Activated CD8-positive, alpha-beta memory T cell treated with anti-CD3 and anti-CD28 coated beads, Interleukin-2, amount 50 U/mL, for 1 hour (primary cell): ENCODE data around the gene CRY2.

Experiments used
- DNase-seq: peaks from one replicate; pipeline ENCODE4 v3.0.0-alpha.2; 2020; ENCODE audit errors: extremely low read depth

Gene CRY2

DNA sequence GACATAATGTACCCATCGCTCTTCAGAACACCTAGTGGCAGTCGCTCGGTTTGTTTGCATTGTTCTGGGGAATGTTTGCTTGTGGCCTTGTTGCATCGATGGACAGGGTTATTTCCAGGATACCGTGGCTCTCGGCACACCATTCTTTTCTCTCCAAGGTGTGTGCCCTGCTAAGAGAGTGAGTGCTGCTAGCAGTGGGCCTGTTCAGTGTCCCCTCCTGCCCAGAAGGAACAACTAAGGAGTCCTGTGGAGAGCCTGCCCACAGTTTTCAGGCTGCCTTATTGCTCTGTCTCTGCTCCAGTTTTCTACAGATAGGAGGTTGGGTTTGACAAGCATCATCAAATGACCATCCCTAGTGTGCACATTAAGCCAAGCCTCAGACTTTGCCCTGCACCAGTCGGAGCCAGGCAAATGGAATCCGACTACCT, 1.4 kb downstream of the CRY2 start:
- no peak for DNase-seq

GRCh38 chr11:45850446-45850845, 3.2 kb downstream of the CRY2 start:
- no peak for DNase-seq

GRCh38 chr11:45851228-45851627, 4.0 kb downstream of the CRY2 start:
- no peak for DNase-seq

- DNase-seq, result no peak
Measured at GRCh38 chr11:45852018-45852711, 4.9 kb downstream of the CRY2 start.

- no peak for DNase-seq
Measured at GRCh38 chr11:45852712-45853101, 5.4 kb downstream of the CRY2 start.

GRCh38 chr11:45853332-45854219, 6.3 kb downstream of the CRY2 start:
- DNase-seq, result no peak

DNA sequence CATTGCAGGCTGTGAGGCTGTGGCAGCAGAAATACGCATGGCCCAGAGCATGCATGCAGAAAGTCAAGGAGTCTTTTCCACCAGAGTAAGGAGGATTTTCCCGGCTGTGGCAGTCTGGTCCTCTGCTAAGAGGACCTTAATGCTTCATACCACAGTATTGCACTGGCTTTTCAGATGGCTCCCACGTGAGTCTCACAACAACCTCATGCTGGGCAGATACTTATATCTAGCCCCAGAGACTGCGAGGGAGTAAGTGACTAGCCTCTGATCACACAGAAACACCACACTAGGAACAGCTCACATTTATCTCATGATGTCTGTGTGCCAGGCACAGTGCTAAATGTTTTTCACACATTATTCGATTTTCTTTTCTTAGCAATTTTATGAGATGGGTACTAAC, 8.0 kb downstream of the CRY2 start:
- DNase-seq, result no peak

DNA sequence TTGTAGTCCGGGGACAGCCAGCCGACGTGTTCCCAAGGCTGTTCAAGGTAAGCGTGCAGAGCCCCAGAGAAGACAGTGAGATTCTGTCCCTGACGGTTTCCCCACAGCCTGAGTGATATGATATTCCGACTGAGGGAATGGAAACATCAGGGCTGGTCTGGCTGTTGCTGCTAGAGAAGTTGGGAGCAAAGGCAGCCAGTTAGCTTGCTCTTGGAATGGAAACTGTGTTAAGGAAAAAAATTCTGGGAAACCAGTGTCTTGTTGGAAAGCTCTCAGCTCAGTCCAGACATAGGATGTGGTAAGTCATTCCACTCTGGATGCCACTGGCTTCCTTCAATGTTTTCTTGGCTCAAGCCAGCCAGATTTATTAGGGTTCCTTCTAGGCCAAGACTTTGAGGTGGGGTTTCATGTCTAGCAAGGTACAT, 8.8 kb downstream of the CRY2 start:
- DNase-seq, result no peak

DNA sequence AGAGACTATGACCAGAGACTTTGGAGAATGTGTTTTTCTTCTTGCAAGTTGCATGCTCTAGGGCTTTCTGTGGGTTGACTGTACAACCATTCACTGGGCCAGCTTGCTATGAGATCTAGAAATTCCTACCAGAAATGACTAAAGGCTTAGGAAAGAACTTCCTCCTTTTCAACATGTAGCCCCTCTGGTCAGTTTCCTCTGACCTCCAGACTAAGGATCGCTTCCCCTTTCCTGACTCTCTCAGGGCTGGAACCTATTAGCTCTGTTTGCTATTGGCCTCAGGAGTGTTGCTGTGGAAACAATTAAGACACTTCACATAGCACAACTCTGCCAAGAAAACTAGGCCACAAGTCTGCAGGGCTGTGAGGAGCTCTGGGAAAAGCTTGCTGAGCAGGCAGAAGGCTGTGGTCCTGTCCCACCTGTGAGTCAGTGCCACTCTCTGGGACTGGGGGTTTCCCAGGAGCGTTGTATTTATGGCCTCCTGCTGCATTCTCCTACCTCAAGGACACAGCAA, 10.7 kb downstream of the CRY2 start:
- DNase-seq, result no peak

DNA sequence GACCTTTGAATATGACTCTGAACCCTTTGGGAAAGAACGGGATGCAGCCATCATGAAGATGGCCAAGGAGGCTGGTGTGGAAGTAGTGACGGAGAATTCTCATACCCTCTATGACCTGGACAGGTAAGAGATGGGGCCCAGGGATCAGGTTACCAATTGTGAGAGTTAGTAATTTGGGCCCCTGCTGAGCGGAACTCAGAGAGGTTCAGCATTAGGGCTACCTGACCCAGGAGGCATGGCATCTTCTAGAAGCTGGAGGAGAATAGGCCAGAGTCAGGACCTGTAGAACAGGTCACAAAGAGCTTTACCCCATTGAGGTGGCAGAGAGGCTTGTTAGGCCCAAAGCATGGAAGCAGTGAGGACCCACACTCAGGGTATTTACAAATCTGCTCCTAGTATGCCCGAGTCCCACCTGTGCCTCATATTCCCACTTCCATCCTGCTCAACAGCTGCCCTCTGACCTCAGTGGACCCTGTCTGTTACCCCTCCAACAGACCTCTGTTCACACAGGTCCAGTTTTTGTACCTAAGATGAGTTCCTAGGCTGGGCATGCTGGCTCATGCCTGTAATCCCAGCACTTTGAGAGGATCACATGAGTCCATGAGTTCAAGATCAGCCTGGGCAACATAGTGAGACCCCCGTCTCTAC, 11.6 kb downstream of the CRY2 start:
- no peak for DNase-seq

GRCh38 chr11:45859661-45860140, 12.4 kb downstream of the CRY2 start:
- no peak for DNase-seq

GRCh38 chr11:45860348-45860747, 13.1 kb downstream of the CRY2 start:
- no peak for DNase-seq

- no peak for DNase-seq
Measured at GRCh38 chr11:45860764-45861510, 13.7 kb downstream of the CRY2 start.

DNA sequence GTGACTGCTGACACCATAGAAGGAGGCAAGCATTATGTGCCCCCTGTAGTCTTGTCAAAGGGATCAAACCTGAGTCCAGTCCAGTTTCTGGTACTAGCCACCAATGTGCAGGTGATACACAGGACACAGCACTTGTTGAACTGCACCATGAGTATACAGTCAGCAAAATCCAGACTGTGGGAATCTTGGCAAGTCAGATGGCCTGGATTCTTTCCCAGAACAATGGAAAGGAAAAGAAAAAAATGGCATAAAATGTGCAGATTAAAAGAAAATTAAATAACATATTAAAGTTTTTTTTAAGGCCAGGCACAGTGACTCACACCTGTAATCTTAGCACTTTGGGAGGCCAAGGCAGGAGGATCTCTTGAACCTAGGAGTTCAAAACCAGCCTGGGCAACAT, 16.8 kb downstream of the CRY2 start:
- no peak for DNase-seq

DNA sequence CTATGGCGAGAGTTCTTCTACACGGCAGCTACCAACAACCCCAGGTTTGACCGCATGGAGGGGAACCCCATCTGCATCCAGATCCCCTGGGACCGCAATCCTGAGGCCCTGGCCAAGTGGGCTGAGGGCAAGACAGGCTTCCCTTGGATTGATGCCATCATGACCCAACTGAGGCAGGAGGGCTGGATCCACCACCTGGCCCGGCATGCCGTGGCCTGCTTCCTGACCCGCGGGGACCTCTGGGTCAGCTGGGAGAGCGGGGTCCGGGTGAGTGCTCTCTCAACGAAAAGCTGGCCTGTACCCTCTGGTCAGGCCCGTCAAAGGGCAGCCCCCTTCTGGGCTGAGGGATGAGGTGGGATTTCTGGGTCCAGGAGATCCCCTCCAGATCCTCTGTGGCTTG, 22.3 kb downstream of the CRY2 start:
- DNase-seq, result no peak

DNA sequence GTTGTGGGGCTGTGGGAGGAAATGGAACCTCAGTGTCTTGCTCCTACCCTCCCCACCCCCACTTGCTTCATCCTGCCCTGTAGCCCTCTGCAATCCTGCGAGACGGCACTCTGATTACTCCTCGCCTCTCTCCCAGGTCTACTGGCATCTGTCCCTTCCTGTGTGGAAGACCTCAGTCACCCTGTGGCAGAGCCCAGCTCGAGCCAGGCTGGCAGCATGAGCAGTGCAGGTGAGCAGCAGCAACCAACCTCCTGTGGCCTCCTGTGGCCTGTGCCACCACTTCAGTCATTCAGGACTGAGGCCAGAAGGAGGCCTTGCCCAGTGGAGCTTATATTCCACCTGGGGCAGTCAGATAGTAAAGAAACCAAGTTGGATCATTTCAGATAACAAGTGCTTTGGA, 23.4 kb downstream of the CRY2 start:
- no peak for DNase-seq

GRCh38 chr11:45871638-45872037, 24.4 kb downstream of the CRY2 start:
- DNase-seq, result no peak

DNA sequence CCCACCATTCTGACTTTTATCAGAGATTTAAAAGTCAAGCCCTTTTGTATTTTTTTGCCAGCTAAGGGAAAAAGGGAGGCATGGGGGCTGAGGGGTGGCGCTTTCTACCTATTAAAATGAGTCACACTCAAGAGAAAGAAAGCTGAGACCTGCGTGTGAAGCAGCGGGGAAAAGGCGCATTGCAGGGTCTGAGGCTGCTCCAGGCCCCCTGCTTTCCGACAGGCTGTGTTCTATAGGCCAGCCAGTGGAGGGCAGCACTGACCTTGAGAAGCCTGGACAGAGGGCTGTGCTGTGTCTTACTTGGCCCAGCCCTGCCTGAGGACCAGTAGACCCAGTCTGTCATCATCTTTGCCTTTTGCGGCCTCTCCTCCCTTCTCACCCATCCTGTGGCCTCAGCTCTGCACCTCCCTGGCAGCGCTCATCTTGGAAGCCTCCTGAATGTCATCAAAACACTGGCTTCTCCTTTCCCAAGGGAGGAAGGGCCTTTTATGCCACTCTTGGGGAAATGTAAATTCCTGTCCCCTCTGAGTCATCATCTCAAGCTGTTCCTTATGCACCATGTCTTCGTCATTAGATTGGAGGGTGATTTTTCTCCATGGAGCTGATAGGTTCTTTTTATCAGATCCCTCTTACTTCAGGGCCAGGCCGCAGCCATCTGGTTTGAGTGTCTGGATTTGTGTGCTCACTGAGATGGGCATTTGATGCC, 25.5 kb downstream of the CRY2 start:
- DNase-seq, result no peak

GRCh38 chr11:45876401-45876800, 29.1 kb downstream of the CRY2 start:
- DNase-seq, result no peak

- no peak for DNase-seq
Measured at GRCh38 chr11:45877221-45877620, 29.9 kb downstream of the CRY2 start.

DNA sequence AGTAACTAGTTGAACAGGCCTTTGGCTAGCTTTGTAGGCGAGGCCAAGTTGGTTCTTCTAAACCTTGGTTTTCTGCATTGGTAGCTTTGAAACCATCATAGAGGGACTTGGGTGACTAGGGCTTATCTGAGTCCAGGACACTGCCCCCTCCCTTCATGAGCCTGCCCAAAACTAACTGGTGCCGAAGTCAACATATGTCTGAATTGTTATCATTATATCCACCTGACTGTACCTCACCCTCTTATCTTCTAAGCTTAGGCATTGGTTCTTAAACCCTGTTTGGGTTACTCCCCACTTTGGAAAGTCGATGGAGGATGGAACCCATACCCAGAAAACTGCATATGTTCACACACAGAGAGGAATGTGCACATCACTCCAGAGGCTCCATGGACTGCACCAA, 30.6 kb downstream of the CRY2 start:
- DNase-seq, result no peak
